ENCODE results near the gene CLEC2A.
"Not testable (repeated sequence)": the region's sequence is repeated elsewhere in the genome, so short reads cannot be mapped to it uniquely, and the experiment has no call there.

CLEC2A gene

DNA sequence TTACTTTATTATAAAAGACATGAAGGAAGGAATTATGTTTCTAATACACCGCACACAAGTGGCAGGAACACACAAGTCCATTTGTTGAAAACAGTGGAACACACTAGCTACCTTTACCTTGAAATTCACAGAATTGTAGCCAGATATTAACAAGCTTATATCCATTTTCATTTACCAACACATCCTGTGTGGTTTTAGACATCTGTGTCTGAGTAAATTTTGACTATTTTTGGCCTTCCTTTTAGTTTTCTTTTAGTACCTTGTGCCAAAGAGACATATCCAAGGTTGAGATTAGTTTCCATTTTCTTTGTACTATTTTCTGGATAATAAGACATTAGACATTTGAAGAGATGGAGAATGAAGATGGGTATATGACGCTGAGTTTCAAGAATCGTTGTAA is 50.9 kb downstream of the CLEC2A start, which contains the start of gene KLRF2:
Gene KLRF2, plus strand, starts transcription at position 244 of the 400 bp plus-strand sequence. Its CDS starts 107 bp downstream, at position 351.
- no peak for DNase-seq (ENCODE audit: low read depth in 2 of 2)

DNA sequence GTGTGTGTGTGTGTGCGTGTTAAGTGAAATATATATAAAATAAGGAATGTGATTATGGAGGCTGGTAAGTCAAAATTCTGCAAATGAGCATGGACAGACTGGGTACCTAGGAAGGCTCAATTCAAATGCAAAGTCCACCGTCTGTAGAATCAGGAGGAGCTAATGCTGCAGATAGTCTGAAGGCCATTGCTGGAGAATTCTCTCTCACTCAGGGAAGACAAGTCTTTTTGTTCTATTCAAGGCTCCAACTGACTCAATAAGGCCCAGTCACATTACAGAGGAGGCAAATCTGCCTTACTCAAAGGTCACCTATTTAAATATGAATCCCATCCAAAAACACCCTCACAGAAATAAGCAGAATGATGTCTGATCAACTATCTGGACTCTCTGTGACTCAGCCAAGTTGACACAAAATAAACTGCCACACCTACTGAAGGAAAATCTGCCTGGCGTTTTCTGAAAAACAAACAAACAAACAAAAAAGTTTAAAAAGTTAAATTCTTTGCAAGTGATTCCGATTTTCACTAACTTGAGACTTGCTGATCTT is 51.6 kb downstream of the CLEC2A start:
- no peak for DNase-seq (ENCODE audit: low read depth in 2 of 2)

DNA sequence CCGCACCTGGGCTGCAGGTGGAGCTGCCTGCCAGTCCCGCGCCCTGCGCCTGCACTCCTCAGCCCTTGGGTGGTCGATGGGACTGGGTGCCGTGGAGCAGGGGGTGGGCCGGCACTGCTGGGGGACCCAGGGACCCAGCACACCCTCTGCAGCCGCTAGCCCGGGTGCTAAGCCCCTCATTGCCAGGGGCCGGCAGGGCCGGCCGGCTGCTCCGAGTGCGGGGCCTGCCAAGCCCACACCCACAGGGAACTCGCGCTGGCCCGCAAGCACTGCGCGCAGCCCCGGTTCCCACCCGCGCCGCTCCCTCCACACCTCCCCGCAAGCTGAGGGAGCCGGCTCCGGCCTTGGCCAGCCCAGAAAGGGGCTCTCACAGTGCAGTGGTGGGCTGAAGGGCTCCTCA is 56.0 kb downstream of the CLEC2A start:
- DNase-seq (ENCODE audit: low read depth in 2 of 2): not testable (repeated sequence)

DNA sequence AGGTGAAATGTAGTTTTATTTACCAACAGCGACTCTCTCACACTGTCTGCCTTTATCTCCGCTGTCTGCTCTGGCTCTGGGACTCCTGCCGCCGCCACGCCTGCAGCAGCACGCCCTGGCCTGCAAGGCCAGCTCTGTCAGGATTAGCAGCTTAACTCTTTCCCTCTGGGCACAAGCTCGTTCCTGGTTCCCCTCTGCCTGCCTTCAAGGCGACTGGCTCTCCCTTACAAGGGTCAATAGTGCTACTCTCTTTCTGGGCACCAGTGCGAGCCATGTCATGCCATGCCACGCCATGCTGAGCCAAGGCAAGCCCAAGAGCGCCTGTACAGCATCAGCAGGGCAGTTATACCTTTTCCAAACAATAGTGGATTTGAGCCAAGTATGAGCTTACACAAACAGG is 59.4 kb downstream of the CLEC2A start:
- DNase-seq (ENCODE audit: low read depth in 2 of 2): no peak

DNA sequence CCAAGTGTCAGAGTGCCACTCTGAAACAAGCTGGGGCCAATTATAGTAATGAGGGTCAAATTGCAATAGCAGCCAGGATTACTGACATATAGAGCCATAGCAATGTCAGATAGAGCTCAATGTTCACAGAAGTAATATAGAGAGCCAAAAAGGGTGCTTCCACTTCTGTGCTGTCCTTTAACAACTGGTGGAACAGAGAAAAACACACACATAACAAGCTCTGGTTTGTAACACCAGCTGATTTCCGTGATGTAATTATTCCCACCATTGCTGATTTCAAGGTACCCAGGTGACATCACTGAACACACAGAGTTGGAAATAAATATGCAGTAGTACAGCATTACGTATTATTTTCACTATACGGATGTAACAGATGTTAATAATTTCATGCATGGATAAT is 60.0 kb downstream of the CLEC2A start:
- no peak for DNase-seq (ENCODE audit: low read depth in 2 of 2)

DNA sequence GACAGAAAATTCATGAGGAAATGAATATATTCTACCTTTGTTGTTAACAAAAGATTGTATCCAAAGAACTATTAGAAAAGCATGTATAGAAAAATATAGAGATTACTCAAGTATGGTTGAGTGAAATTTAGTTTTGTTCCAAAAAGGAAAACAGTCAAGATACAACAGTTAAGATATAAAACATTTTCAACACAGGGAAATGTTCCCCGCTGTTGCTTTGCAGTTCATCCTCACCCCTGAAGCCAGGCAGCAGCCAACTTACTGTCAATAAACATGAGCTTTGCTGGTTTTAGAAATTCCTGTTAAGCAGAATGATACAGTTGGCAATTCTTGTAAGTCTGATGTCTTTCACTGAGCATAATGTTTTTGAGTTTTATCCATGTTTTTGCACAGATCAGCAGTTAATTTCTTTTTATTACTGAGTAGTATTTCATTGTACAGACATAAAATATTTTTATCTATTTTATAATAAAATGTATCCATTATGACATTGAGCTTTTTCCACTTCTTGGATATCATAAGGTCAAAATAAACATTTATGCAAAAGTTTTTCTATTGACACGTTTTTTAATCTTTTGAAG is 61.8 kb downstream of the CLEC2A start:
- DNase-seq (ENCODE audit: low read depth in 2 of 2): no peak

DNA sequence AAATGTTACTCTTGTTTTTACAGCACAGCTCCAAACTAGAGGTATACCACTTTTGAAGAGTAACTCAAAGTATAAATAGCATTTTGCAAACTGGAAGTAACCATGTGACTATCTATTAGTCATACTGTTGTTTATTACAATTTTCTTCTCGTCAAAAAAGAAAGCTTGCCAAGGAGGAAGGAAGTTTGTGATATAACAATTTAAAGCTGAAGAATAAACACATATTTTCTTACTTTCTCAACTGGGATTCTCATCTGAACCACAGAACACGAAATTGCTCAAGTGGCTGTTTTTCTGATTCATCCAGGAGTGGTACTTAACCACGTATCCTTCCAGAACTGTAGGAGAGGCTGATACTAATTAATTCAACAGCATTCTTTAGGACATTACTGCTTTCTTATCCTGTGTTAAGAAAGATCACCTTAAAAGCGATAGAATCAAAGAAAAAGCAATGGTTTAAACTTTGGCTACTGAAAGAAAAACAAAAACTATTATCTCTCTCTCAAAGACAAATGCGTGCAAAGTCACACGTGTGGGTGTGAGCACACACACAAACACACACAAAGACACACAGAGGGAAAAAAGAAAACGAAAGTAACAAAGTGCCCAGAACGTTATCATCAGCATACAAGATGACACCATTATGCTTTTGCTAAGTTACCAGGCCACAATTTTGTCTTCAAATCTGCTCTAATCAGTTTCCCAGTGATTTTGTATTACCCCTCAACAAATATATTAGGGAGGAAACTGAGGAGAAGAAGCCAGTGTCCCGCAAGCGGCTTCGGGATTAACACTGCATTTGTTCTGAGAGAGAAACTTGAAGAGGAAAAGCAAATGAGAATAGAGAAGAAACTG is 62.6 kb downstream of the CLEC2A start, which contains the start of gene CLEC2B:
Gene CLEC2B, minus strand, starts transcription at position 48 of the 855 bp plus-strand sequence.
- DNase-seq (ENCODE audit: low read depth in 2 of 2): no peak

DNA sequence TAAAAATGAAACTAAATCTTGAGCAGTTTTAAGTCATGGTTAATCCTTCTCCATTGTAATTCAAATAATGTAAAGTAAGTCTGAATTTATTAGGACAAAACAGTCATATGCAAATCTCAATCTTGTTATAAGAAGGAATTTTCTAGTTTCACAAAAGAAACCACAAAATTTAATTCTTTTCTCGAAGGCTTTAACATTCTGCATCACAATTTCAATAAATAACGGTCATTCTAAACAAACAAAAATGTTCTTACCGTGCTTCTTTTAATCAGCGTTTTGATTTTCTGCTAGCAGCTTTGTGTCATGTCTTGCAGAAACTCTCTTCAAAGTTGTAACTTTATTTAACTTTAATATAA is 63.2 kb downstream of the CLEC2A start:
- no peak for DNase-seq (ENCODE audit: low read depth in 2 of 2)

DNA sequence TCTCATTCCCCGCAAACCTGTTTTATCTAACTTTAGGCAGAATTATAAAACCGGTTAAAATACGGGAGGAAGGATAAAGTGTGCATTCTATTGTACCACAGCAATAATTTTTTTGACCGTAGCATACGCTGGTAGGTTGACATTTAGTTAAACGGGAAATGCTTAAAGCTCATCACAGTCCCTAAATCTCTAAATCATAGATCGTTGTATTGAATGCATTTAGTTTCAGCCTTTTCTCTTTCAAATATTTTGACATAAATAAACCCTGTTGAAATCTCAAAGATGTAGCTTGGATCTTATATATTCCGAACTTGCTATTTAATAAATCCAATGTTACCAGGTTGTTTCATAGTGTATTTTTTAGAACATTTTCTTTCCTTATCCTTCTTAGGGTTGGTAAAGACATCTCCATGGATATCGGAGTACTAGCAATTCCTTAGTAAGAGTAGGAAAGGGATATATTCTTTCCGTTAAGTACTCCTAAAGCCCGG is 63.8 kb downstream of the CLEC2A start:
- no peak for DNase-seq (ENCODE audit: low read depth in 2 of 2)

DNA sequence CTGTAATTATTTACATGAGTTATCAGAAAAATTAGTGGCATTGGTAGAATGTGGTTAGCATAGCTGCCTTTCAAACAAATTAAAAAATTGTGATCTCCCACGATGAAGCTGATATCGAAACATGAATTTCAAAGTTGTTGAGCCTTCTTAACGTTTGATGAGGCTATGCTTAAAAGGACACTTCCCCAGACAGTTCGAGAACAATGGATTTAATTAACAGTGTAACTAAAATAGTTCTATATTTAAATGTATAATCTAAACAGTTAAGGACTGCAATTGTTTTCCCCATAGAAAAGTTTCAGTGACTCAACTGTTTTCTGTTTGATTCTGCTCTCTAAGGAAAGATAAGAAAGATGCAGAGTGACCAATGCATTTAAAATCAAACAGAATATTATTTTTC is 64.6 kb downstream of the CLEC2A start:
- DNase-seq (ENCODE audit: low read depth in 2 of 2): no peak

DNA sequence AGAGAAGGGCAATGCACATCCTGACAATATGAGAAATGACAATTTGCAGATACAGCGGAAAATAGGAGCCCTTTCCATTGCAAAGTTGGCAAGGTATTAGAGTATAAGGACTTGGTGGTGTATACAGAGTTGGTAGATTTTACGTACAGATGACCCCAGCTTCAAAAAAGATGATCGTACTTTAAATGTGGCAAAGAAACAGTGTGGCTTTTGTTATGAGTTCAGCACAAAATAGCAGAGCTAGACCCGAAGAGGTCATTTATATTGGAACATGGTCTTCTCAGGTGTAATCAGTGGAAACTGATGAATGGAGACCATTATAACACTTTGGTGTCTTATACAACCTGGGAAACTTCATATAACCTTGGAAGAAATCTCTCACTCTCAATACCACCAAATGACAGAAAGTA is 65.3 kb downstream of the CLEC2A start:
- no peak for DNase-seq (ENCODE audit: low read depth in 2 of 2)

DNA sequence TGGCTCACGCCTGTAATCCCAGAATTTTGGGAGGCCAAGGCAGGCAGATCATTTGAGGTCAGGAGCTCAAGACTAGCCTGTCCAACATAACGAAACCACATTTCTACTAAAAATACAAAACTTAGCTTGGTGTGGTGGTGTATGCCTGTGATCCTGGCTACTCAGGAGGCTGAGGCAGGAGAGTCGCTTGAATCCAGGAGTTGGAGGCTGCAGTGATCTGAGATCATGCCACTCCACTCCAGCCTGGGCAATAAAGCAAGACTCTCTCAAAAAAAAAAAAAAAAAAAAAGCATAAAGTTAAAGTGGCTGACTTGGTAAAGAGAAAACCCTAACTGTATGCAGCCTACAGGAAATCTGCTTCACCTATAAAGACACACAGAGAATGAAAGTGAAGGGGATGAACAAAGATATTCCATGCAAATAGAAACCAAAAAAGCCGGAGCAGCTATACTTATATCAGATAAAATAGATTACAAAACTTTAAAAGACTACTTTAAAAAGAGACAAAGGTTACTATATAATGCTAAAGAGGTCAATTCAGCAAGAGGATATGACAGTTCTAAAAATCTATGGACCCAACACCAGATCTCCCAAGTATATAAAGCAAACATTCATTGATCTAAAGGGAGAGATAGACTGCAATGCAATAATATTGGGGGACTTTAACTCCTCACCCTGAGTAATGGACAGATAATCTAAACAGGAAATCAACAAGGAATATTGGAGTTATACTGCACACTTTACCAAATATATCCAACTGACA is 67.1 kb downstream of the CLEC2A start:
- no peak for DNase-seq (ENCODE audit: low read depth in 2 of 2)

Data from activated CD8-positive, alpha-beta memory T cell treated with anti-CD3 and anti-CD28 coated beads for 4 hours (primary cell).